Neural cell (in vitro differentiated cells): ENCODE measurements around the gene PKP3. TPM values are rescaled to one million over a fixed set of nuclear protein-coding genes. Genes with fewer than 3 reads are reported as not detected.

Source experiments
- H2AFZ ChIP-seq: fragments of 200-600, 300-800 bp; sonication (generic), shearing (Covaris generic); 2 replicates; pipeline ENCODE4 v1.6.0; 2014; ENCODE audit warnings: low read depth, mild to moderate bottlenecking, antibody characterized with exemption, low read length, moderate library complexity
- H3F3A ChIP-seq: fragments of 200-600 bp; shearing (Covaris generic); 2 replicates; pipeline ENCODE4 v1.6.1; 2016; ENCODE audit warnings: mild to moderate bottlenecking, moderate library complexity, mixed read lengths, antibody characterized with exemption, low read length; ENCODE audit not compliant: insufficient read depth, poor library complexity, severe bottlenecking
- H3K27ac ChIP-seq: fragments of 200-600, 300-800 bp; sonication (generic), shearing (Covaris generic); 2 replicates; pipeline ENCODE4 v1.5.1; 2014; ENCODE audit warnings: mild to moderate bottlenecking, low read length, moderate library complexity
- H3K27me3 ChIP-seq: fragments of 300-800, 200-600 bp; sonication (generic), shearing (Covaris generic); 2 replicates; pipeline ENCODE4 v1.6.0; 2014; ENCODE audit warnings: mild to moderate bottlenecking, low read depth, low read length, moderate library complexity; ENCODE audit not compliant: insufficient read depth
- H3K36me3 ChIP-seq: fragments of 300-800, 200-600 bp; sonication (generic), shearing (Covaris generic); 2 replicates; pipeline ENCODE4 v1.5.1; 2014; ENCODE audit warnings: mild to moderate bottlenecking, antibody characterized with exemption, low read length, moderate library complexity; ENCODE audit not compliant: insufficient read depth
- H3K4me2 ChIP-seq: fragments of 300-800, 200-600 bp; sonication (generic), shearing (Covaris generic); 2 replicates; pipeline ENCODE4 v1.6.0; 2014; ENCODE audit warnings: mild to moderate bottlenecking, low read length
- H3K4me3 ChIP-seq: fragments of 300-800, 200-600 bp; sonication (generic), shearing (Covaris generic); 2 replicates; pipeline ENCODE4 v1.5.1; 2014; ENCODE audit warnings: mild to moderate bottlenecking, low read length, moderate library complexity
- H3K79me2 ChIP-seq: fragments of 200-600 bp; shearing (Covaris generic); replicated peaks from 2 replicates; pipeline ENCODE4 v1.6.0; 2014; ENCODE audit warnings: mild to moderate bottlenecking, low read length, moderate library complexity; ENCODE audit not compliant: insufficient read depth
- H3K9ac ChIP-seq: fragments of 300-800, 200-600 bp; sonication (generic), shearing (Covaris generic); 2 replicates; pipeline ENCODE4 v1.6.1; 2016; ENCODE audit warnings: mild to moderate bottlenecking, low read length, mixed read lengths
- H3K9me2 ChIP-seq: fragments of 200-600 bp; shearing (Covaris generic); 2 replicates; pipeline ENCODE4 v1.6.1; 2016; ENCODE audit warnings: mild to moderate bottlenecking, low read length, mixed read lengths; ENCODE audit not compliant: insufficient read depth
- H3K9me3 ChIP-seq: fragments of 200-600, 300-800 bp; sonication (generic), shearing (Covaris generic); 2 replicates; pipeline ENCODE4 v1.6.1; 2016; ENCODE audit warnings: mild to moderate bottlenecking, mixed run types, low read length, moderate library complexity, mixed read lengths
- H4K20me1 ChIP-seq: fragments of 200-600 bp; shearing (Covaris generic); 2 replicates; pipeline ENCODE4 v1.6.1; 2016; ENCODE audit warnings: mild to moderate bottlenecking, mixed run types; ENCODE audit not compliant: insufficient read depth
- EP300 ChIP-seq: fragments of 450-650 bp; conservative IDR thresholded peaks from 2 replicates; pipeline ENCODE4 v1.6.1; 2014; ENCODE audit warnings: antibody characterized with exemption, mild to moderate bottlenecking, moderate library complexity; ENCODE audit not compliant: poor library complexity, severe bottlenecking
- EZH2 ChIP-seq: fragments of 200-600, 300-800 bp; shearing (Covaris generic), sonication (generic); IDR thresholded peaks from 2 replicates; pipeline ENCODE4 v1.6.1; 2014; ENCODE audit warnings: antibody characterized with exemption, low read length, borderline replicate concordance, mild to moderate bottlenecking; ENCODE audit not compliant: insufficient read depth, poor library complexity, severe bottlenecking
- MXI1 ChIP-seq: fragments of 450-650 bp; conservative IDR thresholded peaks from 2 replicates; pipeline ENCODE4 v1.6.1; 2014; ENCODE audit warnings: antibody characterized with exemption, mild to moderate bottlenecking; ENCODE audit not compliant: poor library complexity, severe bottlenecking
- POLR2AphosphoS5 ChIP-seq: IDR thresholded peaks from 2 replicates; pipeline ENCODE4 v1.6.1; 2012
- RAD21 ChIP-seq: fragments of 450-650 bp; conservative IDR thresholded peaks from 2 replicates; pipeline ENCODE4 v1.6.1; 2014; ENCODE audit warnings: antibody characterized with exemption, mild to moderate bottlenecking, moderate library complexity
- SMC3 ChIP-seq: fragments of 450-650 bp; conservative IDR thresholded peaks from 2 replicates; pipeline ENCODE4 v1.6.1; 2014; ENCODE audit warnings: antibody characterized with exemption, mild to moderate bottlenecking, moderate library complexity; ENCODE audit not compliant: poor library complexity
- TAF1 ChIP-seq: IDR thresholded peaks from 2 replicates; pipeline ENCODE4 v1.6.1; 2012; ENCODE audit warnings: low read depth
- polyA plus RNA-seq: library from polyadenylated mRNA; depleted of rRNA; stranded (reverse); fragments of >200 nt; gene quantifications from 2 replicates; pipeline ENCODE4 v1.2.3, GENCODE V29; 2014
- TF ChIP-seq, protein P1 (sequence below): fragments of 450-650 bp; IDR thresholded peaks from 2 replicates; pipeline ENCODE4 v1.5.1; 2014; ENCODE audit warnings: antibody characterized with exemption, mild to moderate bottlenecking, moderate library complexity; ENCODE audit not compliant: poor library complexity, severe bottlenecking
- TF ChIP-seq, protein P2 (sequence below): IDR thresholded peaks from 2 replicates; pipeline ENCODE4 v1.6.1; 2012; ENCODE audit warnings: borderline replicate concordance

PKP3 gene
- polyA plus RNA-seq, 1 donor from 2014 or later, result not detected

DNA sequence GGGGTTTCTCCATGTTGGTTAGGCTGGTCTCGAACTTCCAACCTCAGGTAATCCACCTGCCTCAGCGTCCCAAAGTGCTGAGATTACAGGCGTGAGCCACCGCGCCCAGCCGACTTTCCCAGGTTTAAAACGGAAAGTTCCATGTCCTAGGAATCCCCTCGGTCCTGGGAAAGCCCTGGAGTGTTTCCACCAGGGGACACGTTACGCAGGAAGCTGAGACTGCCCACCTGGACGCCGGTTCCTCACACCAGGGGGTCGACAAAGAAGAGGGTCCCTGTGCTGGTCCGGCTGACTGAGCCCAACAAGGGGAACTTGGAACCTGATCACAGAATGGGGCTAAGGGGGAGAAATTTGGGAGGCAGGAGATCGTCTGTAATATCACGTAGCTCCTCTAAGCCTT is 28.2 kb upstream of the PKP3 start:
- Histone ChIP-seq H3F3A (no peaks in the 10 kb centered on the region), H3K79me2 (peaks cover 8% of the 10 kb centered on the region), H3K4me3 (no peak overlapping the region), H3K9me2 (no peaks in the 10 kb centered on the region), H2AFZ (no peak overlapping the region), H3K9ac (no peak overlapping the region), H3K4me2 (no peak overlapping the region), H3K9me3 (no peaks in the 10 kb centered on the region), H3K36me3 (no peaks in the 10 kb centered on the region), H3K27me3 (no peaks in the 10 kb centered on the region), H3K27ac (no peak overlapping the region), H4K20me1 (no peaks in the 10 kb centered on the region)
- TF ChIP-seq, protein P1, sequence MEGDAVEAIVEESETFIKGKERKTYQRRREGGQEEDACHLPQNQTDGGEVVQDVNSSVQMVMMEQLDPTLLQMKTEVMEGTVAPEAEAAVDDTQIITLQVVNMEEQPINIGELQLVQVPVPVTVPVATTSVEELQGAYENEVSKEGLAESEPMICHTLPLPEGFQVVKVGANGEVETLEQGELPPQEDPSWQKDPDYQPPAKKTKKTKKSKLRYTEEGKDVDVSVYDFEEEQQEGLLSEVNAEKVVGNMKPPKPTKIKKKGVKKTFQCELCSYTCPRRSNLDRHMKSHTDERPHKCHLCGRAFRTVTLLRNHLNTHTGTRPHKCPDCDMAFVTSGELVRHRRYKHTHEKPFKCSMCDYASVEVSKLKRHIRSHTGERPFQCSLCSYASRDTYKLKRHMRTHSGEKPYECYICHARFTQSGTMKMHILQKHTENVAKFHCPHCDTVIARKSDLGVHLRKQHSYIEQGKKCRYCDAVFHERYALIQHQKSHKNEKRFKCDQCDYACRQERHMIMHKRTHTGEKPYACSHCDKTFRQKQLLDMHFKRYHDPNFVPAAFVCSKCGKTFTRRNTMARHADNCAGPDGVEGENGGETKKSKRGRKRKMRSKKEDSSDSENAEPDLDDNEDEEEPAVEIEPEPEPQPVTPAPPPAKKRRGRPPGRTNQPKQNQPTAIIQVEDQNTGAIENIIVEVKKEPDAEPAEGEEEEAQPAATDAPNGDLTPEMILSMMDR, result no peak
- TF ChIP-seq, protein P2, sequence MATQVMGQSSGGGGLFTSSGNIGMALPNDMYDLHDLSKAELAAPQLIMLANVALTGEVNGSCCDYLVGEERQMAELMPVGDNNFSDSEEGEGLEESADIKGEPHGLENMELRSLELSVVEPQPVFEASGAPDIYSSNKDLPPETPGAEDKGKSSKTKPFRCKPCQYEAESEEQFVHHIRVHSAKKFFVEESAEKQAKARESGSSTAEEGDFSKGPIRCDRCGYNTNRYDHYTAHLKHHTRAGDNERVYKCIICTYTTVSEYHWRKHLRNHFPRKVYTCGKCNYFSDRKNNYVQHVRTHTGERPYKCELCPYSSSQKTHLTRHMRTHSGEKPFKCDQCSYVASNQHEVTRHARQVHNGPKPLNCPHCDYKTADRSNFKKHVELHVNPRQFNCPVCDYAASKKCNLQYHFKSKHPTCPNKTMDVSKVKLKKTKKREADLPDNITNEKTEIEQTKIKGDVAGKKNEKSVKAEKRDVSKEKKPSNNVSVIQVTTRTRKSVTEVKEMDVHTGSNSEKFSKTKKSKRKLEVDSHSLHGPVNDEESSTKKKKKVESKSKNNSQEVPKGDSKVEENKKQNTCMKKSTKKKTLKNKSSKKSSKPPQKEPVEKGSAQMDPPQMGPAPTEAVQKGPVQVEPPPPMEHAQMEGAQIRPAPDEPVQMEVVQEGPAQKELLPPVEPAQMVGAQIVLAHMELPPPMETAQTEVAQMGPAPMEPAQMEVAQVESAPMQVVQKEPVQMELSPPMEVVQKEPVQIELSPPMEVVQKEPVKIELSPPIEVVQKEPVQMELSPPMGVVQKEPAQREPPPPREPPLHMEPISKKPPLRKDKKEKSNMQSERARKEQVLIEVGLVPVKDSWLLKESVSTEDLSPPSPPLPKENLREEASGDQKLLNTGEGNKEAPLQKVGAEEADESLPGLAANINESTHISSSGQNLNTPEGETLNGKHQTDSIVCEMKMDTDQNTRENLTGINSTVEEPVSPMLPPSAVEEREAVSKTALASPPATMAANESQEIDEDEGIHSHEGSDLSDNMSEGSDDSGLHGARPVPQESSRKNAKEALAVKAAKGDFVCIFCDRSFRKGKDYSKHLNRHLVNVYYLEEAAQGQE, result no peak
- TF ChIP-seq TAF1 (no peak), SMC3 (no peak), EZH2 (no peak), POLR2AphosphoS5 (no peak), RAD21 (no peak), MXI1 (no peak), EP300 (no peak)

DNA sequence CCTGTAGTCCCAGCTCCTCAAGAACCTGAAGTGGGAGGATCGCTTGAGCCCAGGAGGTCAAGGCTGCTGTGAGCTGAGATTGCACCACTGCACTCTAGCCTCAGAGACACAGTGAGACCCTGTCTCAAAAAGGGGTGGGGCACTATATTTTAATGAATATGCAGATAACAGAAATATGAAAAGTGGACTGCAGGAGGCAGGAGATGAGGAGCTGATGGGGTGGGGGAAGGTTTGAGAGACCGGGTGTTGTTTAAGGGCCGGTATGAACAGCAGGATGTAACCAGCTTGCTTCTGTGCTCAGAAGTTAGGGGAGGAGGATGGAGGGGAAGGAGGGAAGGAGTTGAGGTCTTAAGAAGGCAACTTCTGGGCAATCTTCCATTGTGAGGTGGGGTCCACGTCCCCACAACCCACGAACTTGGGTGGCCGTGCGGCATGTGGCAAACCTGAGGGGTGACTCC is 26.0 kb upstream of the PKP3 start:
- H3K9ac ChIP-seq, result peak overlapping the region; percentile 62
- no peaks in the 10 kb centered on the region for H3F3A ChIP-seq
- no peaks in the 10 kb centered on the region for H3K27me3 ChIP-seq
- H2AFZ ChIP-seq, result no peak overlapping the region
- H3K9me3 ChIP-seq, result no peaks in the 10 kb centered on the region
- H4K20me1 ChIP-seq, result no peaks in the 10 kb centered on the region
- no peak for TF ChIP-seq EZH2
- TF ChIP-seq RAD21, result no peak
- TF ChIP-seq EP300, result no peak
- TF ChIP-seq POLR2AphosphoS5, result no peak
- TF ChIP-seq TAF1, result no peak
- no peak for TF ChIP-seq MXI1
- TF ChIP-seq, protein P2, result no peak
- TF ChIP-seq, protein P1, result no peak
- no peak for TF ChIP-seq SMC3
- H3K79me2 ChIP-seq, result peaks cover 16% of the 10 kb centered on the region
- peak overlapping the region; percentile 63 for H3K4me3 ChIP-seq
- H3K4me2 ChIP-seq, result no peak overlapping the region
- no peaks in the 10 kb centered on the region for H3K36me3 ChIP-seq
- no peaks in the 10 kb centered on the region for H3K9me2 ChIP-seq
- peak overlapping the region; percentile 58 for H3K27ac ChIP-seq
